ENCODE results near the gene OR1A1. TPM values are rescaled to one million over a fixed set of nuclear protein-coding genes. Genes with fewer than 3 reads are reported as not detected.

OR1A1 gene
- total RNA-seq, 1 experiment from 2014 or later = not detected

Other genes with a start within 250 kb of the OR1A1 start
- not detected in 2 replicates for gene OR1D5, start 144.1 kb upstream of the OR1A1 start, total RNA-seq (2014; rRNA removed; shearing (Covaris generic); ENCODE audit: low replicate concordance)
- not detected in 2 replicates for gene OR1D2, start 103.2 kb upstream of the OR1A1 start, total RNA-seq (2014; rRNA removed; shearing (Covaris generic); ENCODE audit: low replicate concordance)
- gene OR1G1, start 80.1 kb upstream of the OR1A1 start, total RNA-seq (2014; rRNA removed; shearing (Covaris generic); ENCODE audit: low replicate concordance) = not detected in 2 replicates
- gene OR1A2, start 10.1 kb upstream of the OR1A1 start, total RNA-seq (2014; rRNA removed; shearing (Covaris generic); ENCODE audit: low replicate concordance) = not detected in 2 replicates
- not detected in 2 replicates for gene OR3A1, start 90.7 kb downstream of the OR1A1 start, total RNA-seq (2014; rRNA removed; shearing (Covaris generic); ENCODE audit: low replicate concordance)
- not detected in 2 replicates for gene OR3A2, start 178.6 kb downstream of the OR1A1 start, total RNA-seq (2014; rRNA removed; shearing (Covaris generic); ENCODE audit: low replicate concordance)
- not detected in 2 replicates for gene OR1E1, start 190.7 kb downstream of the OR1A1 start, total RNA-seq (2014; rRNA removed; shearing (Covaris generic); ENCODE audit: low replicate concordance)
- not detected in 2 replicates for gene OR3A3, start 203.7 kb downstream of the OR1A1 start, total RNA-seq (2014; rRNA removed; shearing (Covaris generic); ENCODE audit: low replicate concordance)
- gene OR1E2, start 226.2 kb downstream of the OR1A1 start, total RNA-seq (2014; rRNA removed; shearing (Covaris generic); ENCODE audit: low replicate concordance) = not detected in 2 replicates